Ramos (cell line): ENCODE results near the gene CWC27.

Experiments
- in situ Hi-C: fragments of 300-500 bp; cut with MboI; formaldehyde crosslinking; loops from one replicate; pipeline ENCODE4 v1.14.3; 2022; ENCODE audit warnings: low sequenced_read_pairs; ENCODE audit not compliant: unreplicated experiment

The CWC27 gene

GRCh38 chr5:64836190-64836755 lies 67.5 kb downstream of the CWC27 start:
- in situ Hi-C loops, result no loop called here

GRCh38 chr5:64836786-64837185 lies 68.1 kb downstream of the CWC27 start:
- in situ Hi-C loops, result no loop called here

GRCh38 chr5:64838376-64838775 lies 69.6 kb downstream of the CWC27 start:
- in situ Hi-C loops, result no loop called here

- in situ Hi-C loops, result no loop called here
Observed at GRCh38 chr5:64838803-64839202, 70.1 kb downstream of the CWC27 start.

GRCh38 chr5:64839936-64840335 lies 71.2 kb downstream of the CWC27 start:
- in situ Hi-C loops, result no loop called here

GRCh38 chr5:64840958-64841357 lies 72.2 kb downstream of the CWC27 start:
- in situ Hi-C loops, result no loop called here

- in situ Hi-C loops, result no loop called here
Observed at GRCh38 chr5:64853777-64854176, 85.0 kb downstream of the CWC27 start.

- in situ Hi-C loops, result no loop called here
Observed at GRCh38 chr5:64854855-64855254, 86.1 kb downstream of the CWC27 start.

- in situ Hi-C loops, result no loop called here
Observed at GRCh38 chr5:64859881-64860280, 91.2 kb downstream of the CWC27 start.

- in situ Hi-C loops, result no loop called here
Observed at GRCh38 chr5:64861281-64861680, 92.6 kb downstream of the CWC27 start.

- in situ Hi-C loops, result no loop called here
Observed at GRCh38 chr5:64864171-64864570, 95.4 kb downstream of the CWC27 start.

GRCh38 chr5:64865662-64866061 lies 96.9 kb downstream of the CWC27 start:
- in situ Hi-C loops, result no loop called here

GRCh38 chr5:64869419-64869818 lies 100.7 kb downstream of the CWC27 start:
- in situ Hi-C loops, result no loop called here

- in situ Hi-C loops, result no loop called here
Observed at GRCh38 chr5:64872044-64872443, 103.3 kb downstream of the CWC27 start.

GRCh38 chr5:64873441-64873840 lies 104.7 kb downstream of the CWC27 start:
- in situ Hi-C loops, result no loop called here

GRCh38 chr5:64874753-64875152 lies 106.0 kb downstream of the CWC27 start:
- in situ Hi-C loops, result no loop called here

- in situ Hi-C loops, result no loop called here
Observed at GRCh38 chr5:64876203-64876602, 107.5 kb downstream of the CWC27 start.

GRCh38 chr5:64880821-64881220 lies 112.1 kb downstream of the CWC27 start:
- in situ Hi-C loops, result no loop called here

GRCh38 chr5:64883912-64884311 lies 115.2 kb downstream of the CWC27 start:
- in situ Hi-C loops, result no loop called here

GRCh38 chr5:64884541-64884940 lies 115.8 kb downstream of the CWC27 start:
- in situ Hi-C loops, result no loop called here

GRCh38 chr5:64887910-64888309 lies 119.2 kb downstream of the CWC27 start:
- in situ Hi-C loops, result no loop called here

- in situ Hi-C loops, result no loop called here
Observed at GRCh38 chr5:64895748-64896147, 127.0 kb downstream of the CWC27 start.

GRCh38 chr5:64899838-64900237 lies 131.1 kb downstream of the CWC27 start:
- in situ Hi-C loops, result no loop called here
